GM13977 (cell line): Measurements from ENCODE around the gene SLC24A3.

Experiments used
- DNase-seq: peaks from one replicate; pipeline ENCODE4 v3.0.0; 2012; ENCODE audit warnings: low spot score
- CTCF ChIP-seq: IDR thresholded peaks from 2 replicates; pipeline ENCODE4 v1.5.1; 2012; ENCODE audit warnings: mild to moderate bottlenecking, control low read depth; ENCODE audit not compliant: insufficient read depth; ENCODE audit errors: extremely low read depth, missing control alignments
- in situ Hi-C: fragments of 300-500 bp; cut with MboI; formaldehyde crosslinking; loops from one replicate; pipeline ENCODE4 v1.12.0; 2022; ENCODE audit warnings: low sequenced_read_pairs, low pct_unique_long_range_greater_than_20kb, mixed read lengths, inconsistent platforms; ENCODE audit not compliant: unreplicated experiment

Gene SLC24A3

GRCh38 chr20:19212469-19212815 lies at the start of gene SLC24A3:
SLC24A3 (plus strand) TSS chr20:19212642.
- in situ Hi-C loops = loop anchor here (25.0 kb wide), 2 partner anchors 450 to 800 kb away; no protein-coding TSS in a partner anchor
- TF ChIP-seq CTCF = no peak
- DNase-seq = no peak

- no peak for TF ChIP-seq CTCF
- DNase-seq = no peak
- in situ Hi-C loops = no loop called here
These were observed 42.3 kb upstream of the SLC24A3 start for GRCh38 chr20:19170148-19170547.

DNA sequence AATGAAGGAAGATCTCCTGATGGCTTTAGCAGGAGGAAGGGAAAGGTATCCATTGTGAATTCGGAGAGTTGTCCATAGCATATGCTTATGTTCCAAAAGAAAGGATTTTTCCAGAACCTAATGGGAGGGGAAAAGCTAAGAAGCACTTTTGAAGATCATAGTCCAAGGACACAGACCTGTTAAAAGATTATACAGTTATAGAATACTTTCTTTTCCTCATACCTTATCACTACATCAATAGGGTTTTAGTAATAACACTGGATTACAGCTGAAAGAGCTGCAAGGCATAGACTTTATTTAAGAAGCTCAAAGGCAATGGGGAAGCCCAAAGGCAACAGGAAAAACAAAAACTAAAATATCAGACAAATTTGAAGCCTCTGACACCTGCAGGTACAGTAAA lies 39.8 kb upstream of the SLC24A3 start:
- DNase-seq = no peak
- in situ Hi-C loops = no loop called here
- no peak for TF ChIP-seq CTCF

DNA sequence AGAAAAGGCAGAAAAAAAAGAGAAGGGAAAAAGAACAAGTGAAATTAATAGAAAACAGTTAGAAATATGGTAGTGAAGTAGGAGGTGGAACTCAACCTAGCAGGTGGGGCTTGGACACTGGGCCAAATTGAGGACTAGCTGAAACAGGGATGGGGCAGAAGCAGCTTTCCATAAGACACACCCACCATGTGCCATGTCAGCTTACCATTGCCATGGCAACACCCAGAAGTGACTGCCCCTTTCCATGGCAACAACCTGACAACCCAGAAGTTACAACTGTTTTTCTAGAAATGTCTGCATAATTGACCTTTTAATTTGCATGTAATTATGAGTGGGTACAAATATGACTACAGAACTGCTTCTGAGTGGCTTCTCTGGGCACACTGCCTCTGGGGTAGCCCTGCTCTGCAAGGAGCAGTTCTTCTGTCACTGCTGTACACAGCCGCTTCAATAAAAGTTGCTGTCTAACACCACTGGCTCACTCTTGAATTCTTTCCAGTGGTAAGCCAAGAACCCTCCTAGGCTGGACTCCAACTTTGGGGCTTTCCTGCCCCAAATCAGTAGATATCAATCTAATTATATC lies 35.9 kb upstream of the SLC24A3 start:
- no peak for DNase-seq
- in situ Hi-C loops = no loop called here

DNA sequence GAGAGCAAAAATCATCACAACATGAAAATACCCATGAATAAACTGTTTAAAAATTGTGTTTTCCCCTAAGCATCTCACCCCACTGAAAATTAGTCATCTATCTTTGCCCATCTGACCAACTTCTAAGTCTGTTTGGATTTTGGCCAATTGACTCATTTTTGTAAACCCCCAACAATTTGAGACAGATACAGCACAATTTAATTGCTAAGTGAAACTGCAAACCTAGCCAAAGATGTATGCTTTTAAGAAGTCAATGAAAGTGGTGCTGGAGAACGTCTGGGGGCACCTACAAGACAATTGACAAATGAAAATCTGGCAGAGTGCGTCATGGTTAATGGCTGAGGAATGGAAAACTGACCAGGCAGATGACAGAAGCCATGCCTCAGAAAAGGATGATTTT lies 30.9 kb upstream of the SLC24A3 start:
- DNase-seq = no peak
- in situ Hi-C loops = no loop called here
- TF ChIP-seq CTCF = no peak

More for the DNA sequence above, 35.9 kb upstream of the SLC24A3 start:
- TF ChIP-seq CTCF = no peak

GRCh38 chr20:19185083-19185482 lies 27.4 kb upstream of the SLC24A3 start:
- DNase-seq = no peak
- in situ Hi-C loops = no loop called here
- TF ChIP-seq CTCF = no peak

- in situ Hi-C loops = no loop called here
These were observed 19.1 kb upstream of the SLC24A3 start for GRCh38 chr20:19193349-19193748.

More at GRCh38 chr20:19193349-19193748, 19.1 kb upstream of the SLC24A3 start:
- DNase-seq = no peak
- TF ChIP-seq CTCF = no peak
